Measurements from ENCODE around the gene CD177. TPM values are rescaled to one million over a fixed set of nuclear protein-coding genes. Genes with fewer than 3 reads are reported as not detected.
"Not testable (repeated sequence)": the region's sequence is repeated elsewhere in the genome, so short reads cannot be mapped to it uniquely, and the experiment has no call there.

The CD177 gene
- polyA plus RNA-seq, 1 donor: 0.38 TPM

- DNase-seq (ENCODE audit: low read depth): no peak
Measured at GRCh38 chr19:43380771-43381386, 27.4 kb downstream of the CD177 start.

- not testable (repeated sequence) for DNase-seq (ENCODE audit: low read depth)
Measured at GRCh38 chr19:43382586-43383216, 29.2 kb downstream of the CD177 start.

- DNase-seq (ENCODE audit: low read depth): not testable (repeated sequence)
Measured at GRCh38 chr19:43383254-43383653, 29.8 kb downstream of the CD177 start.

GRCh38 chr19:43383759-43384158 is 30.3 kb downstream of the CD177 start:
- not testable (repeated sequence) for DNase-seq (ENCODE audit: low read depth)

- not testable (repeated sequence) for DNase-seq (ENCODE audit: low read depth)
Measured at GRCh38 chr19:43390903-43391551, 37.5 kb downstream of the CD177 start.

- DNase-seq (ENCODE audit: low read depth): not testable (repeated sequence)
Measured at GRCh38 chr19:43391552-43391935, 38.1 kb downstream of the CD177 start.

- not testable (repeated sequence) for DNase-seq (ENCODE audit: low read depth)
Measured at GRCh38 chr19:43393501-43393900, 40.0 kb downstream of the CD177 start.

- DNase-seq (ENCODE audit: low read depth): no peak
Measured at GRCh38 chr19:43395561-43395960, 42.1 kb downstream of the CD177 start.

GRCh38 chr19:43406297-43406696 is 52.8 kb downstream of the CD177 start:
- DNase-seq (ENCODE audit: low read depth): no peak

GRCh38 chr19:43407416-43408005 is 54.0 kb downstream of the CD177 start:
- no peak for DNase-seq (ENCODE audit: low read depth)

GRCh38 chr19:43408043-43408442 is 54.6 kb downstream of the CD177 start:
- DNase-seq (ENCODE audit: low read depth): no peak

GRCh38 chr19:43409415-43409814 is 55.9 kb downstream of the CD177 start:
- DNase-seq (ENCODE audit: low read depth): no peak

- no peak for DNase-seq (ENCODE audit: low read depth)
Measured at GRCh38 chr19:43412441-43412840, 59.0 kb downstream of the CD177 start.

Other genes with a start within 250 kb of the CD177 start
- gene PSG5, start 167.2 kb upstream of the CD177 start, polyA plus RNA-seq (ENCODE audit: insufficient read length): 0.42 TPM
- not detected for gene PSG4, start 148.0 kb upstream of the CD177 start, polyA plus RNA-seq (ENCODE audit: insufficient read length)
- gene PSG9, start 84.2 kb upstream of the CD177 start, polyA plus RNA-seq (ENCODE audit: insufficient read length): 0.09 TPM
- not detected for gene TEX101, start 61.2 kb downstream of the CD177 start, polyA plus RNA-seq (ENCODE audit: insufficient read length)
- 0.67 TPM for gene LYPD3, start 111.9 kb downstream of the CD177 start, polyA plus RNA-seq (ENCODE audit: insufficient read length)
- 3.4 TPM for gene PHLDB3, start 151.1 kb downstream of the CD177 start, polyA plus RNA-seq (ENCODE audit: insufficient read length)
- gene ETHE1, start 173.5 kb downstream of the CD177 start, polyA plus RNA-seq (ENCODE audit: insufficient read length): 12.5 TPM
- 3.0 TPM for gene ZNF575, start 179.5 kb downstream of the CD177 start, polyA plus RNA-seq (ENCODE audit: insufficient read length)
- 28.9 TPM for gene XRCC1, start 221.8 kb downstream of the CD177 start, polyA plus RNA-seq (ENCODE audit: insufficient read length)
- 5.1 TPM for gene PINLYP, start 222.1 kb downstream of the CD177 start, polyA plus RNA-seq (ENCODE audit: insufficient read length)
- gene IRGQ, start 242.4 kb downstream of the CD177 start, polyA plus RNA-seq (ENCODE audit: insufficient read length): 12.4 TPM
- 10.2 TPM for gene ZNF576, start 242.9 kb downstream of the CD177 start, polyA plus RNA-seq (ENCODE audit: insufficient read length)

Data from forelimb muscle (tissue), 1 donor.